GM12878 (cell line): ENCODE results near the gene GORASP2. TPM values are rescaled to one million over a fixed set of nuclear protein-coding genes. Genes with fewer than 3 reads are reported as not detected.

Experiments used
- ATAC-seq: fragments of 200-7000 bp; cut with Tn5 transposase; 3 replicates; pipeline ENCODE4 v1.9.1; 2020; ENCODE audit warnings: mild to moderate bottlenecking, moderate library complexity
- BruUV-seq: library from RNA; stranded (reverse); fragments of 400-500 nt; replicated peaks from 2 replicates; lab custom pipeline; 2021; lab: Mats Ljungman, UMichigan
- CTCF ChIA-PET: fragments of 300-600 bp; sonication (Branson Sonifier 250); formaldehyde crosslinking; extraction: SDS; loops from one replicate; lab custom pipeline; 2021; ENCODE audit warnings: inconsistent platforms; lab: Yijun Ruan, JAX
- POLR2A ChIA-PET: fragments of 350-600 bp; formaldehyde crosslinking; extraction: SDS; loops from one replicate; lab custom pipeline; 2021; ENCODE audit warnings: inconsistent platforms; lab: Charles Lee
- RAD21 ChIA-PET: fragments of 300-600 bp; sonication (Branson Sonifier 250); formaldehyde crosslinking; loops from one replicate; lab custom pipeline; 2023; ENCODE audit warnings: antibody characterized with exemption; ENCODE audit not compliant: unreplicated experiment; lab: Charles Lee
- SMC1A ChIA-PET: fragments of 300-600 bp; sonication (Branson Sonifier 250); formaldehyde crosslinking; loops from one replicate; lab custom pipeline; 2023; ENCODE audit not compliant: unreplicated experiment, uncharacterized antibody; lab: Charles Lee
- DNase-seq: peaks from one replicate; pipeline ENCODE4 v3.0.0-alpha.2; 2011; ENCODE audit warnings: low read depth, low spot score
- FAIRE-seq: peaks from 3 replicates; lab custom pipeline; 2011; peaks lifted over from hg19 to GRCh38; lab: Jason Lieb, UNC
- H2AFZ ChIP-seq: 2 replicates; pipeline ENCODE4 v1.6.0; 2011; ENCODE audit warnings: low read depth, low read length, control low read depth; ENCODE audit not compliant: control insufficient read depth
- H3K27ac ChIP-seq: 2 replicates; pipeline ENCODE4 v1.5.1; 2011; ENCODE audit warnings: control low read depth; ENCODE audit not compliant: control insufficient read depth, insufficient read depth
- H3K27me3 ChIP-seq, 2 experiments: replicated peaks in 1 of 2; 2 replicates each; pipeline versions ENCODE4 v1.6.0 to v1.6.1; 2011; ENCODE audit warnings: low read length in 1 of 2; ENCODE audit not compliant: control insufficient read depth in 2 of 2, insufficient read depth in 2 of 2
- H3K36me3 ChIP-seq, 2 experiments: 2 replicates each; pipeline ENCODE4 v1.5.1; 2011; ENCODE audit warnings: low read length in 1 of 2; ENCODE audit not compliant: control insufficient read depth in 2 of 2, insufficient read depth in 2 of 2
- H3K4me1 ChIP-seq: 2 replicates; pipeline ENCODE4 v1.6.1; 2011; ENCODE audit warnings: mild to moderate bottlenecking, low read length, moderate library complexity, mixed read lengths; ENCODE audit not compliant: control insufficient read depth, insufficient read depth
- H3K4me2 ChIP-seq: 2 replicates; pipeline ENCODE4 v1.6.0; 2011; ENCODE audit warnings: control low read depth; ENCODE audit not compliant: control insufficient read depth, insufficient read depth
- H3K4me3 ChIP-seq: fragments of 200-600 bp; sonication (generic); 2 replicates; pipeline ENCODE4 v1.5.1; 2016
- H3K79me2 ChIP-seq: 2 replicates; pipeline ENCODE4 v1.6.0; 2011; ENCODE audit warnings: low read length; ENCODE audit not compliant: control insufficient read depth, insufficient read depth
- H3K9ac ChIP-seq: 2 replicates; pipeline ENCODE4 v1.8.0; 2011; ENCODE audit warnings: low read length, control low read depth, mixed read lengths; ENCODE audit not compliant: control insufficient read depth, insufficient read depth
- H3K9me3 ChIP-seq: replicated peaks from 3 replicates; pipeline ENCODE4 v1.5.1; 2011; ENCODE audit warnings: mild to moderate bottlenecking, low read length; ENCODE audit not compliant: control insufficient read depth, insufficient read depth
- H4K20me1 ChIP-seq: 2 replicates; pipeline ENCODE4 v1.6.0; 2011; ENCODE audit not compliant: control insufficient read depth, insufficient read depth
- CBFB ChIP-seq: IDR thresholded peaks from 2 replicates; pipeline ENCODE4 v1.6.1; 2016; ENCODE audit warnings: antibody characterized with exemption, low read depth
- CBX3 ChIP-seq: fragments of 200-600 bp; sonication (generic); IDR thresholded peaks from 2 replicates; pipeline ENCODE4 v1.6.1; 2016; ENCODE audit warnings: low read depth, borderline replicate concordance
- FOS ChIP-seq: IDR thresholded peaks from 3 replicates; pipeline ENCODE4 v1.6.1; 2011; ENCODE audit warnings: borderline replicate concordance; ENCODE audit not compliant: insufficient read length; ENCODE audit errors: extremely low read depth
- KAT2A ChIP-seq: conservative IDR thresholded peaks from 2 replicates; pipeline ENCODE4 v1.6.1; 2011; ENCODE audit warnings: low read depth, low read length; ENCODE audit not compliant: control insufficient read depth
- NFYA ChIP-seq: IDR thresholded peaks from 2 replicates; pipeline ENCODE4 v1.6.1; 2011; ENCODE audit warnings: low read depth, mild to moderate bottlenecking, low read length, improper control_type of control experiment, borderline replicate concordance
- RELA ChIP-seq: fragments of 450-650 bp; IDR thresholded peaks from 2 replicates; pipeline ENCODE4 v1.8.0; 2014; ENCODE audit warnings: borderline replicate concordance; ENCODE audit not compliant: partially characterized antibody
- RFX5 ChIP-seq: IDR thresholded peaks from 2 replicates; pipeline ENCODE4 v1.6.1; 2011; ENCODE audit warnings: low read depth, low read length, improper control_type of control experiment
- SMAD1 ChIP-seq: fragments of 450-650 bp; IDR thresholded peaks from 2 replicates; pipeline ENCODE4 v1.6.1; 2018; ENCODE audit warnings: mild to moderate bottlenecking, low read depth; ENCODE audit not compliant: partially characterized antibody
- SMC3 ChIP-seq: IDR thresholded peaks from 2 replicates; pipeline ENCODE4 v1.6.1; 2011; ENCODE audit warnings: low read length, improper control_type of control experiment, borderline replicate concordance
- STAT1 ChIP-seq: fragments of 450-650 bp; conservative IDR thresholded peaks from 2 replicates; pipeline ENCODE4 v1.6.1; 2014; ENCODE audit warnings: antibody characterized with exemption, mild to moderate bottlenecking
- ZNF24 ChIP-seq: fragments of 450-650 bp; IDR thresholded peaks from 2 replicates; pipeline ENCODE4 v1.6.1; 2017; ENCODE audit warnings: antibody characterized with exemption, mild to moderate bottlenecking
- ZNF274 ChIP-seq: IDR thresholded peaks from one replicate; pipeline ENCODE4 v1.8.0; 2011; ENCODE audit not compliant: insufficient read length, insufficient read depth
- ZNF384 ChIP-seq: IDR thresholded peaks from 2 replicates; pipeline ENCODE4 v1.6.1; 2012; ENCODE audit warnings: low read depth, mild to moderate bottlenecking, low read length, improper control_type of control experiment, borderline replicate concordance
- WGBS: methylation state at CpG from one replicate; pipeline ENCODE4 v1.1.6; 2016; ENCODE audit warnings: low lambda C conversion rate; ENCODE audit not compliant: insufficient replicate concordance, insufficient coverage; ENCODE audit errors: missing lambda C conversion rate; 5-methylcytosine and 5-hydroxymethylcytosine counted together
- in situ Hi-C: fragments of 300-500 bp; cut with MboI; formaldehyde crosslinking; loops from 9 replicates; pipeline ENCODE4 v1.14.3; 2018; ENCODE audit warnings: mixed read lengths
- intact Hi-C: fragments of 100-400 bp; cut with micrococcal nuclease; formaldehyde crosslinking; loops from one replicate; pipeline ENCODE4 v1.14.2; 2022; ENCODE audit not compliant: unreplicated experiment
- polyA plus RNA-seq, 11 experiments: library from polyadenylated mRNA; depleted of rRNA in 4 of 11; unstranded in 6 of 11; stranded (reverse) in 5 of 11; fragments of >200 nt; fragmentation: Nextera tagmentation in 4 of 11; fragmentation: Illumina TruSeq in 1 of 11; extraction: Ambion mirVana in 4 of 11; extraction: Trizol in 1 of 11; gene quantifications; 1 replicate in 1 of 11; 2 replicates in 10 of 11; pipeline versions ENCODE4 v1.2.1 to v1.2.3, GENCODE V29; 2011 to 2016; ENCODE audit warnings: inconsistent platforms in 2 of 11, missing spikeins in 2 of 11, low read depth in 1 of 11
- total RNA-seq, 4 experiments: library from RNA; depleted of rRNA in 3 of 4; stranded (reverse); fragments of >200 nt in 3 of 4; fragmentation: Illumina TruSeq in 1 of 4; extraction: Trizol in 1 of 4; gene quantifications; 2 replicates each; pipeline versions ENCODE4 v1.2.1 to v1.2.3, GENCODE V29; 2013 to 2021
- TF ChIP-seq, protein P1 (sequence below): fragments of 450-650 bp; IDR thresholded peaks from 2 replicates; pipeline ENCODE4 v1.6.1; 2017; ENCODE audit warnings: mild to moderate bottlenecking, low read depth, inconsistent platforms; ENCODE audit not compliant: poor library complexity, severe bottlenecking

The GORASP2 gene
- total and polyA plus RNA-seq, 10 of the 15 experiments (the other 5 are each of a cell fraction or from before 2014, with no cell fraction given) = 26.3 to 169 (median 103) TPM

DNA sequence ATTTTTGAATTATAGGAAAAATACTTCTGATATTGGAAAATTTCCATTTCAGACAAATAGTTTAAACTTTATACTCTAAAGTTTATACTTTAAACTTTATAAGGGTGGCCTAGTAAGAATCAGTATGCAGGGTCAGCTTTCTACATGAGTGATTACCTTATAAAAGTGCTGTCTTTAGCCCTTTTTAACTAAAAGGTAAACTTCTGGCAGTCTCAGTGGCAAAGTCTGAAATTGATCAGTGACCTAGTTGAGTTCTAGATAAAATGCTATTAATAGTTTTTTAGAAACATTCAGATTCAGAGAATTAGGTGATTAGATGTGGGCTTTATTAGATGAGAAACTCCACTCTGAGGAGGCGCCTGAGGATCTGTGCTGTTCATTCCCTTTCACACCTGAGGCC lies 15.5 kb downstream of the GORASP2 start:
- DNase-seq (no peak), FAIRE-seq (no peak), ATAC-seq (no peak; the same call in 2 of the 3 replicates)
- no TSS peak for BruUV-seq
- intact Hi-C loops = no loop called here
- ChIA-PET POLR2A (interaction anchor here (0.7 to 1.4 kb wide), 4 partner anchors 11 to 747 kb away, joined by 3 to 5 read pairs (median 4); partner anchors contain the start of gene GORASP2), CTCF (interaction anchor here (0.6 to 1.9 kb wide), 4 partner anchors 14 to 629 kb away, joined by 3 to 5 read pairs (median 4); partner anchors contain the start of gene GORASP2), RAD21 (no interaction called here), SMC1A (interaction anchor here (0.7 to 7.0 kb wide), 3 partner anchors 12 to 514 kb away, joined by 3 to 55 read pairs (median 3); no protein-coding TSS in a partner anchor)
- H3K27me3 ChIP-seq = no peaks in the 10 kb centered on the region
- no peaks in the 10 kb centered on the region for H4K20me1 ChIP-seq
- H2AFZ ChIP-seq = no peak overlapping the region
- H3K27ac ChIP-seq = no peak overlapping the region
- no peak overlapping the region for H3K4me2 ChIP-seq
- TF ChIP-seq KAT2A (no peak), RFX5 (no peak)
- no peak overlapping the region for H3K4me3 ChIP-seq
- peaks cover 10% of the 10 kb centered on the region for H3K4me1 ChIP-seq
- H3K9ac ChIP-seq = no peak overlapping the region
- H3K9me3 ChIP-seq = peaks cover 6% of the 10 kb centered on the region; the same call in 2 of the 3 replicates
- 100% methylated on average over 1 of the region's 1 CpG for WGBS
- H3K79me2 ChIP-seq = peaks cover 92% of the 10 kb centered on the region
- peaks cover 1 to 11% of the 10 kb centered on the region in 2 experiments; a peak in 3 of 4 replicates for H3K36me3 ChIP-seq
- in situ Hi-C loops = loop anchor here (25.0 kb wide), 1 partner anchor 1618 kb away; the partner anchor contains the start of gene PDK1

DNA sequence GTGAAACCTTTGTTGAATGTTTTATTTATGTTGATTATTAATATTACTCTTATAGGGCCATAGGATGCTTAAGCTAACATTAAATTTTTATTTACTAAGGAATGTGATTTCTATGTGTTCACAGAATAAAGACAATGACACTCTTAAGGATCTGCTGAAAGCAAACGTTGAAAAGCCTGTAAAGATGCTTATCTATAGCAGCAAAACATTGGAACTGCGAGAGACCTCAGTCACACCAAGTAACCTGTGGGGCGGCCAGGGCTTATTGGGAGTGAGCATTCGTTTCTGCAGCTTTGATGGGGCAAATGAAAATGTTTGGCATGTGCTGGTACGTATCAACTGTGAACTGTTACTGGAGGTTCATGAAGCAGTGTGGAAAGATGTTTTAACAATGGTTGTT lies 20.4 kb downstream of the GORASP2 start:
- no peak overlapping the region for H2AFZ ChIP-seq
- H3K27ac ChIP-seq = peak overlapping the region; percentile 6
- no peaks in the 10 kb centered on the region for H3K27me3 ChIP-seq
- no peak overlapping the region for H3K4me3 ChIP-seq
- intact Hi-C loops (no loop called here), in situ Hi-C loops (loop anchor here (25.0 kb wide), 1 partner anchor 1613 kb away; the partner anchor contains the start of gene PDK1)
- peaks cover 16% of the 10 kb centered on the region for H3K4me1 ChIP-seq
- no peak for ATAC-seq
- RAD21 ChIA-PET = interaction anchor here (1.1 to 3.6 kb wide), 3 partner anchors 10 to 23 kb away, joined by 3 to 23 read pairs (median 7); partner anchors contain the start of gene GORASP2
- H3K4me2 ChIP-seq = peak overlapping the region; percentile 36
- FAIRE-seq = no peak
- SMC1A ChIA-PET = interaction anchor here (0.6 to 7.0 kb wide), 5 partner anchors 8 to 101 kb away, joined by 3 to 55 read pairs (median 3); partner anchors contain the start of gene GORASP2
- H3K9ac ChIP-seq = no peak overlapping the region
- peaks cover 11 to 25% of the 10 kb centered on the region in 2 experiments for H3K36me3 ChIP-seq
- 96% methylated on average over 5 of the region's 5 CpGs for WGBS
- DNase-seq = no peak
- peaks cover 2% of the 10 kb centered on the region; the same call in 1 of the 3 replicates for H3K9me3 ChIP-seq
- CTCF ChIA-PET = interaction anchor here (0.9 to 5.7 kb wide), 4 partner anchors 8 to 76 kb away, joined by 3 to 40 read pairs (median 4); partner anchors contain the start of gene GORASP2
- BruUV-seq = no TSS peak
- POLR2A ChIA-PET = no interaction called here
- H4K20me1 ChIP-seq = no peaks in the 10 kb centered on the region
- peaks cover 43% of the 10 kb centered on the region for H3K79me2 ChIP-seq
- no peak for TF ChIP-seq CBFB
- TF ChIP-seq ZNF24 = no peak
- no peak for TF ChIP-seq ZNF274
- TF ChIP-seq CBX3 = no peak
- no peak for TF ChIP-seq RELA
- TF ChIP-seq, protein P1, sequence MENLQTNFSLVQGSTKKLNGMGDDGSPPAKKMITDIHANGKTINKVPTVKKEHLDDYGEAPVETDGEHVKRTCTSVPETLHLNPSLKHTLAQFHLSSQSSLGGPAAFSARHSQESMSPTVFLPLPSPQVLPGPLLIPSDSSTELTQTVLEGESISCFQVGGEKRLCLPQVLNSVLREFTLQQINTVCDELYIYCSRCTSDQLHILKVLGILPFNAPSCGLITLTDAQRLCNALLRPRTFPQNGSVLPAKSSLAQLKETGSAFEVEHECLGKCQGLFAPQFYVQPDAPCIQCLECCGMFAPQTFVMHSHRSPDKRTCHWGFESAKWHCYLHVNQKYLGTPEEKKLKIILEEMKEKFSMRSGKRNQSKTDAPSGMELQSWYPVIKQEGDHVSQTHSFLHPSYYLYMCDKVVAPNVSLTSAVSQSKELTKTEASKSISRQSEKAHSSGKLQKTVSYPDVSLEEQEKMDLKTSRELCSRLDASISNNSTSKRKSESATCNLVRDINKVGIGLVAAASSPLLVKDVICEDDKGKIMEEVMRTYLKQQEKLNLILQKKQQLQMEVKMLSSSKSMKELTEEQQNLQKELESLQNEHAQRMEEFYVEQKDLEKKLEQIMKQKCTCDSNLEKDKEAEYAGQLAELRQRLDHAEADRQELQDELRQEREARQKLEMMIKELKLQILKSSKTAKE = no peak
- TF ChIP-seq NFYA = no peak
- no peak for TF ChIP-seq ZNF384
- no peak for TF ChIP-seq STAT1
- TF ChIP-seq FOS = no peak
- no peak for TF ChIP-seq SMAD1
- no peak for TF ChIP-seq SMC3
